ENCODE data around the gene LRMDA.

Gene LRMDA

GRCh38 chr10:75782463-75783248 lies 351.2 kb downstream of the LRMDA start:
- Histone ChIP-seq H3K14ac (ENCODE audit: low read length in 2 of 2) (no peak overlapping the region), H2BK12ac (ENCODE audit: low read length in 2 of 2) (no peak overlapping the region), H3K79me1 (replicated peaks; ENCODE audit: low read length, poor library complexity, severe bottlenecking) (no peaks in the 10 kb centered on the region), H2BK5ac (ENCODE audit: low read depth, low read length, poor library complexity, severe bottlenecking) (no peak overlapping the region), H3K4me1 (ENCODE audit: control insufficient read depth, insufficient read depth, low read depth, low read length) (peaks cover 3% of the 10 kb centered on the region), H3K23ac (ENCODE audit: low read length in 2 of 2) (no peak overlapping the region), H4K8ac (ENCODE audit: low read length) (no peak overlapping the region), H4K91ac (ENCODE audit: low read length) (no peak overlapping the region), H2AFZ (ENCODE audit: low read depth, low read length) (no peak overlapping the region), H3K18ac (ENCODE audit: low read depth in 1 of 2, low read length in 2 of 2) (no peak overlapping the region), H3K9me3 (ENCODE audit: control insufficient read depth, low read length) (no peaks in the 10 kb centered on the region), H3K27ac (ENCODE audit: low read length, poor library complexity, severe bottlenecking) (no peak overlapping the region), H3K4ac (ENCODE audit: low read depth in 1 of 2, low read length in 2 of 2) (no peak overlapping the region), H3K36me3 (ENCODE audit: control insufficient read depth in 1 of 2, insufficient read depth in 2 of 2, low read depth in 1 of 2, low read length in 2 of 2) (no peaks in the 10 kb centered on the region), H2BK15ac (ENCODE audit: low read depth, poor library complexity, severe bottlenecking) (no peak overlapping the region), H2AK5ac (ENCODE audit: low read length, severe bottlenecking) (no peak overlapping the region), H3K4me3 (ENCODE audit: insufficient read depth in 1 of 2, low read depth in 1 of 2, low read length in 2 of 2) (peak overlapping the region in 1 of 2 experiments; percentile 11), H2BK120ac (ENCODE audit: low read depth, low read length) (no peak overlapping the region), H3K9ac (ENCODE audit: low read length) (no peak overlapping the region), H3K27me3 (ENCODE audit: control insufficient read depth in 1 of 2, insufficient read depth in 1 of 2, low read length in 2 of 2) (no peaks in the 10 kb centered on the region), H3K4me2 (ENCODE audit: low read length, poor library complexity, severe bottlenecking) (no peak overlapping the region)
- no peak for DNase-seq
- WGBS: 87% methylated on average over 17 of the region's 18 CpGs

GRCh38 chr10:75788394-75789205 lies 357.2 kb downstream of the LRMDA start:
- Histone ChIP-seq H3K4me1 (ENCODE audit: control insufficient read depth, insufficient read depth, low read depth, low read length) (no peaks in the 10 kb centered on the region), H3K4ac (ENCODE audit: low read depth in 1 of 2, low read length in 2 of 2) (no peak overlapping the region), H4K91ac (ENCODE audit: low read length) (no peak overlapping the region), H2BK5ac (ENCODE audit: low read depth, low read length, poor library complexity, severe bottlenecking) (no peak overlapping the region), H3K4me2 (ENCODE audit: low read length, poor library complexity, severe bottlenecking) (peak overlapping the region; percentile 60), H3K4me3 (ENCODE audit: insufficient read depth in 1 of 2, low read depth in 1 of 2, low read length in 2 of 2) (peak overlapping the region in 1 of 2 experiments; percentile 37), H4K8ac (ENCODE audit: low read length) (no peak overlapping the region), H3K27ac (ENCODE audit: low read length, poor library complexity, severe bottlenecking) (peak overlapping the region; percentile 67), H2BK15ac (ENCODE audit: low read depth, poor library complexity, severe bottlenecking) (no peak overlapping the region), H3K36me3 (ENCODE audit: control insufficient read depth in 1 of 2, insufficient read depth in 2 of 2, low read depth in 1 of 2, low read length in 2 of 2) (no peaks in the 10 kb centered on the region), H3K23ac (ENCODE audit: low read length in 2 of 2) (no peak overlapping the region), H2AK5ac (ENCODE audit: low read length, severe bottlenecking) (no peak overlapping the region), H3K18ac (ENCODE audit: low read depth in 1 of 2, low read length in 2 of 2) (peak overlapping the region in 1 of 2 experiments; percentile 55), H2AFZ (ENCODE audit: low read depth, low read length) (no peak overlapping the region), H3K27me3 (ENCODE audit: control insufficient read depth in 1 of 2, insufficient read depth in 1 of 2, low read length in 2 of 2) (no peaks in the 10 kb centered on the region), H3K9ac (ENCODE audit: low read length) (peak overlapping the region; percentile 65), H3K9me3 (ENCODE audit: control insufficient read depth, low read length) (no peaks in the 10 kb centered on the region), H2BK12ac (ENCODE audit: low read length in 2 of 2) (no peak overlapping the region), H2BK120ac (ENCODE audit: low read depth, low read length) (no peak overlapping the region), H3K14ac (ENCODE audit: low read length in 2 of 2) (no peak overlapping the region), H3K79me1 (replicated peaks; ENCODE audit: low read length, poor library complexity, severe bottlenecking) (no peaks in the 10 kb centered on the region)
- peak; percentile 56 for DNase-seq
- WGBS: 36% methylated on average over 2 of the region's 4 CpGs

- 93% methylated on average over 1 of the region's 1 CpG for WGBS
- H3K4me3 ChIP-seq (ENCODE audit: insufficient read depth in 1 of 2, low read depth in 1 of 2, low read length in 2 of 2): no peak overlapping the region
- no peak overlapping the region for H2BK12ac ChIP-seq (ENCODE audit: low read length in 2 of 2)
- no peak overlapping the region for H2BK120ac ChIP-seq (ENCODE audit: low read depth, low read length)
- H3K4me1 ChIP-seq (ENCODE audit: control insufficient read depth, insufficient read depth, low read depth, low read length): no peaks in the 10 kb centered on the region
- H3K14ac ChIP-seq (ENCODE audit: low read length in 2 of 2): no peak overlapping the region
- no peak overlapping the region for H3K23ac ChIP-seq (ENCODE audit: low read length in 2 of 2)
- H2BK5ac ChIP-seq (ENCODE audit: low read depth, low read length, poor library complexity, severe bottlenecking): no peak overlapping the region
- H2BK15ac ChIP-seq (ENCODE audit: low read depth, poor library complexity, severe bottlenecking): no peak overlapping the region
- no peak overlapping the region for H3K18ac ChIP-seq (ENCODE audit: low read depth in 1 of 2, low read length in 2 of 2)
- peaks cover 19% of the 10 kb centered on the region for H3K9me3 ChIP-seq (ENCODE audit: control insufficient read depth, low read length)
- H2AK5ac ChIP-seq (ENCODE audit: low read length, severe bottlenecking): no peak overlapping the region
- no peak overlapping the region for H3K4me2 ChIP-seq (ENCODE audit: low read length, poor library complexity, severe bottlenecking)
- H3K27me3 ChIP-seq (ENCODE audit: control insufficient read depth in 1 of 2, insufficient read depth in 1 of 2, low read length in 2 of 2): no peaks in the 10 kb centered on the region
- no peaks in the 10 kb centered on the region for H3K79me1 ChIP-seq (replicated peaks; ENCODE audit: low read length, poor library complexity, severe bottlenecking)
- no peaks in the 10 kb centered on the region for H3K36me3 ChIP-seq (ENCODE audit: control insufficient read depth in 1 of 2, insufficient read depth in 2 of 2, low read depth in 1 of 2, low read length in 2 of 2)
- no peak overlapping the region for H3K27ac ChIP-seq (ENCODE audit: low read length, poor library complexity, severe bottlenecking)
- H3K4ac ChIP-seq (ENCODE audit: low read depth in 1 of 2, low read length in 2 of 2): no peak overlapping the region
- H4K8ac ChIP-seq (ENCODE audit: low read length): no peak overlapping the region
- no peak for DNase-seq
- no peak overlapping the region for H2AFZ ChIP-seq (ENCODE audit: low read depth, low read length)
- no peak overlapping the region for H4K91ac ChIP-seq (ENCODE audit: low read length)
- H3K9ac ChIP-seq (ENCODE audit: low read length): no peak overlapping the region
These were observed 362.4 kb downstream of the LRMDA start for GRCh38 chr10:75793848-75794247.

GRCh38 chr10:75801121-75801520 lies 369.7 kb downstream of the LRMDA start:
- H4K91ac ChIP-seq (ENCODE audit: low read length): no peak overlapping the region
- H3K27me3 ChIP-seq (ENCODE audit: control insufficient read depth in 1 of 2, insufficient read depth in 1 of 2, low read length in 2 of 2): peaks cover 0 to 5% of the 10 kb centered on the region in 2 experiments
- H2BK120ac ChIP-seq (ENCODE audit: low read depth, low read length): no peak overlapping the region
- H2AK5ac ChIP-seq (ENCODE audit: low read length, severe bottlenecking): no peak overlapping the region
- H3K9me3 ChIP-seq (ENCODE audit: control insufficient read depth, low read length): peaks cover 20% of the 10 kb centered on the region
- no peak overlapping the region for H3K18ac ChIP-seq (ENCODE audit: low read depth in 1 of 2, low read length in 2 of 2)
- no peak overlapping the region for H2AFZ ChIP-seq (ENCODE audit: low read depth, low read length)
- H3K4me3 ChIP-seq (ENCODE audit: insufficient read depth in 1 of 2, low read depth in 1 of 2, low read length in 2 of 2): no peak overlapping the region
- H3K4ac ChIP-seq (ENCODE audit: low read depth in 1 of 2, low read length in 2 of 2): no peak overlapping the region
- WGBS: 69% methylated on average over 1 of the region's 1 CpG
- H3K23ac ChIP-seq (ENCODE audit: low read length in 2 of 2): no peak overlapping the region
- no peak overlapping the region for H3K4me2 ChIP-seq (ENCODE audit: low read length, poor library complexity, severe bottlenecking)
- no peak overlapping the region for H4K8ac ChIP-seq (ENCODE audit: low read length)
- H2BK12ac ChIP-seq (ENCODE audit: low read length in 2 of 2): no peak overlapping the region
- H3K14ac ChIP-seq (ENCODE audit: low read length in 2 of 2): no peak overlapping the region
- no peaks in the 10 kb centered on the region for H3K4me1 ChIP-seq (ENCODE audit: control insufficient read depth, insufficient read depth, low read depth, low read length)
- no peaks in the 10 kb centered on the region for H3K36me3 ChIP-seq (ENCODE audit: control insufficient read depth in 1 of 2, insufficient read depth in 2 of 2, low read depth in 1 of 2, low read length in 2 of 2)
- H3K79me1 ChIP-seq (replicated peaks; ENCODE audit: low read length, poor library complexity, severe bottlenecking): no peaks in the 10 kb centered on the region
- no peak overlapping the region for H3K27ac ChIP-seq (ENCODE audit: low read length, poor library complexity, severe bottlenecking)
- H2BK5ac ChIP-seq (ENCODE audit: low read depth, low read length, poor library complexity, severe bottlenecking): no peak overlapping the region
- no peak overlapping the region for H3K9ac ChIP-seq (ENCODE audit: low read length)
- no peak overlapping the region for H2BK15ac ChIP-seq (ENCODE audit: low read depth, poor library complexity, severe bottlenecking)
- no peak for DNase-seq

All from mesenchymal stem cell (in vitro differentiated cells and primary cell).